Inflammatory macrophage (primary cell): Measurements from ENCODE around the gene KCNG2.

Experiments used
- DNase-seq, 2 donors: peaks; one replicate each; pipeline ENCODE4 v3.0.0-alpha.2; 2020 to 2022

Gene KCNG2

GRCh38 chr18:79911344-79912270, 113.9 kb downstream of the KCNG2 start:
- DNase-seq: no peak

GRCh38 chr18:79912409-79912991, 114.8 kb downstream of the KCNG2 start:
- no peak for DNase-seq

- DNase-seq: no peak
Observed at GRCh38 chr18:79912994-79913831, 115.5 kb downstream of the KCNG2 start.

- DNase-seq: no peak
Observed at GRCh38 chr18:79914614-79915160, 116.9 kb downstream of the KCNG2 start.

- no peak for DNase-seq
Observed at GRCh38 chr18:79915161-79916127, 117.7 kb downstream of the KCNG2 start.

GRCh38 chr18:79916128-79916494, 118.4 kb downstream of the KCNG2 start:
- DNase-seq: no peak

GRCh38 chr18:79916546-79917168, 118.9 kb downstream of the KCNG2 start:
- no peak for DNase-seq

GRCh38 chr18:79917169-79917852, 119.6 kb downstream of the KCNG2 start:
- no peak for DNase-seq

GRCh38 chr18:79917853-79918614, 120.3 kb downstream of the KCNG2 start:
- DNase-seq: no peak

- DNase-seq: no peak
Observed at GRCh38 chr18:79918615-79919011, 120.9 kb downstream of the KCNG2 start.

- DNase-seq: no peak
Observed at GRCh38 chr18:79919089-79919488, 121.4 kb downstream of the KCNG2 start.

GRCh38 chr18:79921984-79922965, 124.5 kb downstream of the KCNG2 start:
- DNase-seq: no peak

GRCh38 chr18:79922971-79923411, 125.3 kb downstream of the KCNG2 start:
- no peak for DNase-seq

- no peak for DNase-seq
Observed at GRCh38 chr18:79923896-79924585, 126.3 kb downstream of the KCNG2 start.

- DNase-seq: no peak
Observed at GRCh38 chr18:79924814-79925731, 127.3 kb downstream of the KCNG2 start.

GRCh38 chr18:79926306-79926705, 128.6 kb downstream of the KCNG2 start:
- no peak for DNase-seq
